K562 (cell line): ENCODE results near the gene EXOG. TPM values are rescaled to one million over a fixed set of nuclear protein-coding genes. Genes with fewer than 3 reads are reported as not detected.

Experiments
- ATAC-seq: fragments of 200-7000 bp; cut with Tn5 transposase; 3 replicates; pipeline ENCODE4 v1.9.1; 2020; ENCODE audit warnings: moderate library complexity
- BruUV-seq: library from RNA; stranded (reverse); fragments of 400-500 nt; replicated peaks from 2 replicates; lab custom pipeline; 2021; lab: Mats Ljungman, UMichigan
- CTCF ChIA-PET: fragments of 300-600 bp; formaldehyde crosslinking; extraction: SDS; loops from one replicate; lab custom pipeline; 2021; ENCODE audit warnings: low intra/inter-chr PET ratio; lab: Yijun Ruan, JAX
- POLR2A ChIA-PET: fragments of 300-600, 350-650 bp; sonication (Branson Sonifier 250); formaldehyde crosslinking; extraction: SDS; loops from one replicate; lab custom pipeline; 2021; ENCODE audit warnings: antibody characterized with exemption, inconsistent platforms; lab: Yijun Ruan, JAX
- DNase-seq, 4 experiments: peaks; one replicate each; pipeline versions ENCODE4 v3.0.0 to v3.0.0-alpha.2; 2011 to 2018; ENCODE audit warnings: low spot score in 3 of 4, mixed read lengths in 3 of 4; ENCODE audit errors: extremely low read depth in 1 of 4
- FAIRE-seq: peaks from 2 replicates; lab custom pipeline; 2011; peaks lifted over from hg19 to GRCh38; lab: Jason Lieb, UNC
- H2AFZ ChIP-seq: 2 replicates; pipeline ENCODE4 v1.6.0; 2011; ENCODE audit warnings: low read depth, low read length, control low read depth, inconsistent platforms
- H3K27ac ChIP-seq: fragments of 200-600 bp; 3 replicates; pipeline ENCODE4 v1.8.0; 2011; ENCODE audit warnings: low read depth, mild to moderate bottlenecking, control low read depth, inconsistent platforms, low read length, moderate library complexity, mixed read lengths; ENCODE audit errors: extremely low read depth
- H3K27me3 ChIP-seq, 2 experiments: fragments of 300-600 bp in 1 of 2; 2 replicates in 1 of 2; 3 replicates in 1 of 2; pipeline versions ENCODE4 v1.6.0 to v1.8.0; 2011; ENCODE audit warnings: inconsistent platforms in 2 of 2, low read length in 2 of 2, mild to moderate bottlenecking in 1 of 2, mixed read lengths in 1 of 2, moderate library complexity in 1 of 2; ENCODE audit not compliant: control insufficient read depth in 2 of 2, insufficient read depth in 2 of 2
- H3K36me3 ChIP-seq: fragments of 300-600 bp; 3 replicates; pipeline ENCODE4 v1.8.0; 2011; ENCODE audit warnings: mild to moderate bottlenecking, low read length, inconsistent platforms; ENCODE audit not compliant: control insufficient read depth, insufficient read depth
- H3K4me1 ChIP-seq, 2 experiments: fragments of 200-600 bp in 1 of 2; replicated peaks in 1 of 2; 2 replicates in 1 of 2; 3 replicates in 1 of 2; pipeline versions ENCODE4 v1.5.1 to v1.8.0; 2011; ENCODE audit warnings: inconsistent platforms in 2 of 2, low read length in 2 of 2, mild to moderate bottlenecking in 1 of 2, mixed read lengths in 1 of 2, moderate library complexity in 1 of 2; ENCODE audit not compliant: control insufficient read depth in 2 of 2, insufficient read depth in 2 of 2
- H3K4me2 ChIP-seq: 2 replicates; pipeline ENCODE4 v1.6.1; 2011; ENCODE audit warnings: low read length, control low read depth, inconsistent platforms, mixed read lengths; ENCODE audit not compliant: insufficient read depth
- H3K4me3 ChIP-seq: fragments of 200-600 bp; sonication (generic), shearing (Covaris generic); 2 replicates; pipeline ENCODE4 v1.5.1; 2016; ENCODE audit warnings: control low read depth, inconsistent platforms
- H3K79me2 ChIP-seq: fragments of 200-600 bp; 3 replicates; pipeline ENCODE4 v1.8.0; 2011; ENCODE audit warnings: low read length, inconsistent platforms; ENCODE audit not compliant: control insufficient read depth, insufficient read depth
- H3K9ac ChIP-seq, 2 experiments: 2 replicates each; pipeline versions ENCODE4 v1.6.0 to v1.6.1; 2011; ENCODE audit warnings: low read depth in 2 of 2, low read length in 2 of 2, control low read depth in 1 of 2, inconsistent platforms in 1 of 2, mild to moderate bottlenecking in 1 of 2, mixed read lengths in 1 of 2; ENCODE audit not compliant: insufficient read depth in 1 of 2
- H3K9me1 ChIP-seq: one replicate; pipeline ENCODE4 v1.6.0; 2011; ENCODE audit warnings: inconsistent platforms, mild to moderate bottlenecking, low read length, moderate library complexity; ENCODE audit not compliant: control insufficient read depth, insufficient read depth
- H3K9me3 ChIP-seq: replicated peaks from 2 replicates; pipeline ENCODE4 v1.5.1; 2011; ENCODE audit warnings: low read depth, low read length, inconsistent platforms; ENCODE audit not compliant: control insufficient read depth, insufficient read depth
- H4K20me1 ChIP-seq: replicated peaks from 2 replicates; pipeline ENCODE4 v1.6.1; 2011; ENCODE audit warnings: low read length, inconsistent platforms, mixed read lengths; ENCODE audit not compliant: control insufficient read depth, insufficient read depth
- HMG20A ChIP-seq: fragments of 450-650 bp; formaldehyde crosslinking; conservative IDR thresholded peaks from 2 replicates; pipeline ENCODE4 v1.4.0; 2020; ENCODE audit warnings: mild to moderate bottlenecking, mixed read lengths
- TAF15 ChIP-seq: fragments of 200-400 bp; formaldehyde crosslinking; IDR thresholded peaks from 2 replicates; pipeline ENCODE4 v1.6.1; 2017; ENCODE audit warnings: mild to moderate bottlenecking, low read depth, low read length, moderate library complexity
- ZNF695 ChIP-seq: fragments of 450-650 bp; formaldehyde crosslinking; IDR thresholded peaks from 2 replicates; pipeline ENCODE4 v1.4.0; 2020; ENCODE audit warnings: mild to moderate bottlenecking, moderate library complexity
- ZNF780A ChIP-seq: fragments of 250-450 bp; sonication (Bioruptor Pico); IDR thresholded peaks from 2 replicates; pipeline ENCODE4 v1.5.0; 2021; ENCODE audit warnings: mild to moderate bottlenecking
- WGBS: fragments of 100-300 bp; shearing (Covaris generic); methylation state at CpG from one replicate; pipeline ENCODE4 v1.1.6; 2016; ENCODE audit warnings: low coverage, mixed read lengths; ENCODE audit not compliant: insufficient coverage; ENCODE audit errors: missing lambda C conversion rate; 5-methylcytosine and 5-hydroxymethylcytosine counted together
- in situ Hi-C: fragments of 300-500 bp; cut with MboI; formaldehyde crosslinking; loops from 4 replicates; pipeline ENCODE4 v1.15.0; 2018; ENCODE audit warnings: inconsistent platforms, mixed read lengths
- intact Hi-C: fragments of 100-400 bp; cut with micrococcal nuclease; formaldehyde crosslinking; loops from 2 replicates; pipeline ENCODE4 v1.14.2; 2022
- polyA plus RNA-seq, 8 experiments: library from polyadenylated mRNA; depleted of rRNA in 4 of 8; stranded (reverse) in 5 of 8; unstranded in 3 of 8; fragments of >200 nt; fragmentation: Nextera tagmentation in 2 of 8; fragmentation: Illumina TruSeq in 1 of 8; extraction: Ambion mirVana in 2 of 8; extraction: Trizol in 1 of 8; gene quantifications; 2 replicates each; pipeline versions ENCODE4 v1.2.1 to v1.2.3, GENCODE V29; 2011 to 2014; ENCODE audit warnings: inconsistent platforms in 1 of 8, missing spikeins in 1 of 8
- total RNA-seq, 7 experiments: library from RNA; depleted of rRNA in 6 of 7; stranded (reverse); fragments of >200 nt in 6 of 7; fragmentation: Illumina TruSeq in 2 of 7; extraction: Trizol in 2 of 7; gene quantifications; 2 replicates each; pipeline versions ENCODE4 v1.2.1 to v1.2.3, GENCODE V29; 2011 to 2021; ENCODE audit warnings: low replicate concordance in 1 of 7
- TF ChIP-seq, protein P1 (sequence below): fragments of 450-650 bp; formaldehyde crosslinking; IDR thresholded peaks from 2 replicates; pipeline ENCODE4 v1.4.0; 2020; ENCODE audit warnings: mild to moderate bottlenecking, moderate library complexity
- TF ChIP-seq, protein P2 (sequence below): fragments of 250-450 bp; sonication (Bioruptor Pico); IDR thresholded peaks from 2 replicates; pipeline ENCODE4 v1.4.0; 2020; ENCODE audit warnings: mild to moderate bottlenecking, moderate library complexity, borderline replicate concordance

Gene EXOG
- total and polyA plus RNA-seq, 9 of the 15 experiments (the other 6 are each of a cell fraction or from before 2014, with no cell fraction given) = 10.8 to 21.7 (median 14.8) TPM

DNA sequence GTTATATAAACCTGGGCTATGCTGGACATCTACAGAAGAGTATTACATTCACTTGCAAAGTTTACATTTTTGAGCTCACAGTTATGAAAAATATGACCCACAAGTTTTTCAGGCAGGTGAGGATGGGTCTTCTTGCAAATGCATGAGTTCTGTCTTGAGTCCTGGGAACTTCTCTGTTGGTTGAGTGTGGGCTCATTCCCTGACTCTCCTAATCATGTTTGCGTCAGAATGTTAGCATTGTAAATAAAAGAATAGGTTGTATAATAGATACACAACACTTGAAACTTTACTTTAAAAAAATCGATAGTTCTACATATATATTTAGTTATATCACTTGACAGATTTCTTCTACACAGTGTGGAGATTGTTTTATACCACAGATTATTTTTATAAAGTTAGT is 7.2 kb upstream of the EXOG start:
- FAIRE-seq (no peak), ATAC-seq (no peak)
- Histone ChIP-seq H4K20me1 (no peaks in the 10 kb centered on the region), H3K9ac (no peak overlapping the region), H2AFZ (no peak overlapping the region), H3K9me3 (no peaks in the 10 kb centered on the region), H3K36me3 (0 out of 3 replicates have a peak, but pooled peaks cover under 1% of the 10 kb centered on the region), H3K27me3 (no peaks in the 10 kb centered on the region), H3K4me3 (no peak overlapping the region)
- in situ Hi-C loops (no loop called here), intact Hi-C loops (no loop called here)
- 51% methylated on average over 2 of the region's 2 CpGs for WGBS
- TF ChIP-seq, protein P1, sequence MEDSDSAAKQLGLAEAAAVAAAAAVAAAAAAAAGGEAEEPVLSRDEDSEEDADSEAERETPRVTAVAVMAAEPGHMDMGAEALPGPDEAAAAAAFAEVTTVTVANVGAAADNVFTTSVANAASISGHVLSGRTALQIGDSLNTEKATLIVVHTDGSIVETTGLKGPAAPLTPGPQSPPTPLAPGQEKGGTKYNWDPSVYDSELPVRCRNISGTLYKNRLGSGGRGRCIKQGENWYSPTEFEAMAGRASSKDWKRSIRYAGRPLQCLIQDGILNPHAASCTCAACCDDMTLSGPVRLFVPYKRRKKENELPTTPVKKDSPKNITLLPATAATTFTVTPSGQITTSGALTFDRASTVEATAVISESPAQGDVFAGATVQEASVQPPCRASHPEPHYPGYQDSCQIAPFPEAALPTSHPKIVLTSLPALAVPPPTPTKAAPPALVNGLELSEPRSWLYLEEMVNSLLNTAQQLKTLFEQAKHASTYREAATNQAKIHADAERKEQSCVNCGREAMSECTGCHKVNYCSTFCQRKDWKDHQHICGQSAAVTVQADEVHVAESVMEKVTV (CRISPR knock-in tag) = no peak
- TF ChIP-seq ZNF780A (CRISPR knock-in tag) (no peak), HMG20A (CRISPR knock-in tag) (no peak), TAF15 (no peak), ZNF695 (CRISPR knock-in tag) (no peak)
- TF ChIP-seq, protein P2, sequence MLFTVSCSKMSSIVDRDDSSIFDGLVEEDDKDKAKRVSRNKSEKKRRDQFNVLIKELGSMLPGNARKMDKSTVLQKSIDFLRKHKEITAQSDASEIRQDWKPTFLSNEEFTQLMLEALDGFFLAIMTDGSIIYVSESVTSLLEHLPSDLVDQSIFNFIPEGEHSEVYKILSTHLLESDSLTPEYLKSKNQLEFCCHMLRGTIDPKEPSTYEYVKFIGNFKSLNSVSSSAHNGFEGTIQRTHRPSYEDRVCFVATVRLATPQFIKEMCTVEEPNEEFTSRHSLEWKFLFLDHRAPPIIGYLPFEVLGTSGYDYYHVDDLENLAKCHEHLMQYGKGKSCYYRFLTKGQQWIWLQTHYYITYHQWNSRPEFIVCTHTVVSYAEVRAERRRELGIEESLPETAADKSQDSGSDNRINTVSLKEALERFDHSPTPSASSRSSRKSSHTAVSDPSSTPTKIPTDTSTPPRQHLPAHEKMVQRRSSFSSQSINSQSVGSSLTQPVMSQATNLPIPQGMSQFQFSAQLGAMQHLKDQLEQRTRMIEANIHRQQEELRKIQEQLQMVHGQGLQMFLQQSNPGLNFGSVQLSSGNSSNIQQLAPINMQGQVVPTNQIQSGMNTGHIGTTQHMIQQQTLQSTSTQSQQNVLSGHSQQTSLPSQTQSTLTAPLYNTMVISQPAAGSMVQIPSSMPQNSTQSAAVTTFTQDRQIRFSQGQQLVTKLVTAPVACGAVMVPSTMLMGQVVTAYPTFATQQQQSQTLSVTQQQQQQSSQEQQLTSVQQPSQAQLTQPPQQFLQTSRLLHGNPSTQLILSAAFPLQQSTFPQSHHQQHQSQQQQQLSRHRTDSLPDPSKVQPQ = no peak
- TF ChIP-seq, all 486 proteins: peak for 0
- no peaks in the 10 kb centered on the region for H3K4me1 ChIP-seq
- CTCF ChIA-PET = no interaction called here
- no peak overlapping the region for H3K4me2 ChIP-seq
- POLR2A ChIA-PET = interaction anchor here (0.9 kb wide), 1 partner anchor 20 kb away, joined by 4 read pairs; no protein-coding TSS in a partner anchor
- no peaks in the 10 kb centered on the region for H3K79me2 ChIP-seq
- no peak for DNase-seq
- no peak overlapping the region for H3K27ac ChIP-seq
- H3K9me1 ChIP-seq = no peaks in the 10 kb centered on the region
- no TSS peak for BruUV-seq
